ENCODE data around the gene TSHZ1. TPM values are rescaled to one million over a fixed set of nuclear protein-coding genes. Genes with fewer than 3 reads are reported as not detected.

Gene TSHZ1
- total RNA-seq, 4 donors from 2014 or later, result 17.9 to 41.7 (median 32.2) TPM

DNA sequence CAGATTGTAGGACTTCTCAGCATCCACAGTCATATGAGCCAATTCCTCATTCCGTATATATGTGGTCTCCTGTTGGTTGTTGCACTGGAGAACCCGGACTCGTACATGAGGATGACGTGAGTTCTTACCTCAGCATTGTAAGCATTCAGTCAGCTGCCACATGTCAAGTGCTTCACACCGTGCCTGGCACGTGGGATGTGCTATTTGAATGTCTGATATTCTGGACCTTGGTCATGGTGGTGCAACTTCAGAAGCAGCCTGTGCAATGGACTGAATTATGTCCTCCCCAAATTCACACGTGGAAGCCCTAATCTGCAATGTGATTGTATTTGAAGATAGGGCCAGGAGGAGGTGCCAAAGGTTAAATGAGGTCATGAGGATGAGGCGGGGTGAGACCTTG lies 33.7 kb upstream of the TSHZ1 start:
- no peak overlapping the region for H3K27ac ChIP-seq (replicated peaks in 1 of 4)
- no peaks in the 10 kb centered on the region for H3K9me3 ChIP-seq
- DNase-seq (ENCODE audit: extremely low spot score), result no peak
- no peaks in the 10 kb centered on the region for H3K36me3 ChIP-seq
- no peak for TF ChIP-seq EP300 (IDR thresholded peaks at IDR 0.05)
- TF ChIP-seq, protein P1, sequence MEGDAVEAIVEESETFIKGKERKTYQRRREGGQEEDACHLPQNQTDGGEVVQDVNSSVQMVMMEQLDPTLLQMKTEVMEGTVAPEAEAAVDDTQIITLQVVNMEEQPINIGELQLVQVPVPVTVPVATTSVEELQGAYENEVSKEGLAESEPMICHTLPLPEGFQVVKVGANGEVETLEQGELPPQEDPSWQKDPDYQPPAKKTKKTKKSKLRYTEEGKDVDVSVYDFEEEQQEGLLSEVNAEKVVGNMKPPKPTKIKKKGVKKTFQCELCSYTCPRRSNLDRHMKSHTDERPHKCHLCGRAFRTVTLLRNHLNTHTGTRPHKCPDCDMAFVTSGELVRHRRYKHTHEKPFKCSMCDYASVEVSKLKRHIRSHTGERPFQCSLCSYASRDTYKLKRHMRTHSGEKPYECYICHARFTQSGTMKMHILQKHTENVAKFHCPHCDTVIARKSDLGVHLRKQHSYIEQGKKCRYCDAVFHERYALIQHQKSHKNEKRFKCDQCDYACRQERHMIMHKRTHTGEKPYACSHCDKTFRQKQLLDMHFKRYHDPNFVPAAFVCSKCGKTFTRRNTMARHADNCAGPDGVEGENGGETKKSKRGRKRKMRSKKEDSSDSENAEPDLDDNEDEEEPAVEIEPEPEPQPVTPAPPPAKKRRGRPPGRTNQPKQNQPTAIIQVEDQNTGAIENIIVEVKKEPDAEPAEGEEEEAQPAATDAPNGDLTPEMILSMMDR (IDR thresholded peaks at IDR 0.05), result no peak
- no peak for TF ChIP-seq POLR2A (IDR thresholded peaks at IDR 0.05; ENCODE audit: low read depth)
- TF ChIP-seq POLR2AphosphoS5 (IDR thresholded peaks at IDR 0.05), result no peak
- intact Hi-C loops (cut with DNase I), result no loop called here
- no peaks in the 10 kb centered on the region for H3K27me3 ChIP-seq
- H3K4me3 ChIP-seq, result no peak overlapping the region
- H3K4me1 ChIP-seq, result no peaks in the 10 kb centered on the region
- WGBS, result 91% methylated on average over 8 of the region's 8 CpGs

GRCh38 chr18:75178376-75178775 lies 32.2 kb upstream of the TSHZ1 start:
- Histone ChIP-seq H3K27ac (replicated peaks in 1 of 4) (no peak overlapping the region), H3K4me1 (no peaks in the 10 kb centered on the region), H3K4me3 (no peak overlapping the region), H3K27me3 (no peaks in the 10 kb centered on the region), H3K36me3 (no peaks in the 10 kb centered on the region), H3K9me3 (no peaks in the 10 kb centered on the region)
- no peak for DNase-seq (ENCODE audit: extremely low spot score)
- intact Hi-C loops (cut with DNase I), result no loop called here
- TF ChIP-seq POLR2AphosphoS5 (IDR thresholded peaks at IDR 0.05) (no peak), EP300 (IDR thresholded peaks at IDR 0.05) (no peak), POLR2A (IDR thresholded peaks at IDR 0.05; ENCODE audit: low read depth) (no peak)
- TF ChIP-seq, protein P1 (IDR thresholded peaks at IDR 0.05), result no peak
- 96% methylated on average over 11 of the region's 11 CpGs for WGBS

DNA sequence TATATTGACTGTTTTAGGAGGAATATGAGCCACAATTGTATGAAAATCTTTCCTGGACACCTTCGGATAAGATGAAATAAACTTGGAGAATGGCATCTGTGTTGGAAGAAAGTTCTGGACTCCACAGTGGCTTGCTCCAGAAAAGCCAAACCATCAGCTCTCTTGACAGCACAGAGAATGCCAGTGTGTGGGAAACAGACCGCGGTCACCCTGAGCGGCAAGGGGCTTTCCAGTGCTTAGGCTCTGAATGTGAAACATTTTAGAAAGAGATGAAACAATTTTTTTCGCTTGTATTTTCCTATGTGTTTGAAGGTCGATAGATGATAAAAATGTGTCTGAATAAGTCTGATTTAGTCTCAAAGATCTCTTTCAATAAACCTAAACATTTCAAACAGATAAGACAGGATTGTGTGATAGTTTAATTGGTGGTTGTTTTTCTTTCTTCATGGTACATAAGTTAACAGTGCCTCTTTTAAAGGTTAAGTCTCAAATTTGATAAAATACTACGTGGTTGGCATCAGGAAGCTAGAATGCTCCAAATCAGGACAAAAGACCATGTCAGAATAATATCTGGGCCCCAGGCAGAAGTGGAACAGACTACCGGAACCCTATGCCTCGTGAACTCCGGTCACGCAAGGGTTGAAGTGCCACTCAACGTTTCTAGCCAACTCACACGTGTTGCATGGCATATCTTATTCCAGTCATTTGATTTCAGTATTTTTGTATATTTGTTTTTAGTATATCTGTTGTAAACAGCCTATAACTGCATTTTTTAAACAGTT lies 30.6 kb upstream of the TSHZ1 start:
- TF ChIP-seq POLR2A (IDR thresholded peaks at IDR 0.05; ENCODE audit: low read depth) (no peak), POLR2AphosphoS5 (IDR thresholded peaks at IDR 0.05) (no peak), EP300 (IDR thresholded peaks at IDR 0.05) (no peak)
- TF ChIP-seq, protein P1 (IDR thresholded peaks at IDR 0.05), result no peak
- no peak for DNase-seq (ENCODE audit: extremely low spot score)
- H3K4me1 ChIP-seq, result peaks cover 0 to under 1% (median 0%) of the 10 kb centered on the region in 4 donors
- no peak overlapping the region for H3K27ac ChIP-seq (replicated peaks in 1 of 4)
- intact Hi-C loops (cut with DNase I), result no loop called here
- H3K27me3 ChIP-seq, result no peaks in the 10 kb centered on the region
- WGBS, result 88% methylated on average over 13 of the region's 13 CpGs
- no peaks in the 10 kb centered on the region for H3K9me3 ChIP-seq
- H3K4me3 ChIP-seq, result no peak overlapping the region
- H3K36me3 ChIP-seq, result no peaks in the 10 kb centered on the region

GRCh38 chr18:75183524-75183923 lies 27.1 kb upstream of the TSHZ1 start:
- DNase-seq (ENCODE audit: extremely low spot score), result no peak
- TF ChIP-seq, protein P1 (IDR thresholded peaks at IDR 0.05), result no peak
- TF ChIP-seq EP300 (IDR thresholded peaks at IDR 0.05), result no peak
- TF ChIP-seq POLR2AphosphoS5 (IDR thresholded peaks at IDR 0.05), result no peak
- TF ChIP-seq POLR2A (IDR thresholded peaks at IDR 0.05; ENCODE audit: low read depth), result no peak
- Histone ChIP-seq H3K27ac (replicated peaks in 1 of 4) (no peak overlapping the region), H3K36me3 (no peaks in the 10 kb centered on the region), H3K4me3 (no peak overlapping the region), H3K27me3 (no peaks in the 10 kb centered on the region), H3K4me1 (peaks cover 0 to 5% (median 0%) of the 10 kb centered on the region in 4 donors), H3K9me3 (no peaks in the 10 kb centered on the region)
- 90% methylated on average over 5 of the region's 5 CpGs for WGBS
- intact Hi-C loops (cut with DNase I), result no loop called here
